Neural progenitor cell (in vitro differentiated cells): Measurements from ENCODE around the gene GPR39.

Experiments used
- CTCF ChIP-seq: fragments of 200-600 bp; sonication (generic); IDR thresholded peaks from 2 replicates; pipeline ENCODE4 v1.5.1; 2017; ENCODE audit warnings: antibody characterized with exemption, mild to moderate bottlenecking
- EZH2 ChIP-seq: fragments of 200-600 bp; sonication (generic); IDR thresholded peaks from 2 replicates; pipeline ENCODE4 v1.6.1; 2017; ENCODE audit warnings: antibody characterized with exemption, mild to moderate bottlenecking, moderate library complexity
- EZH2phosphoT487 ChIP-seq: fragments of 200-600 bp; sonication (generic); IDR thresholded peaks from 2 replicates; pipeline ENCODE4 v1.6.1; 2017; ENCODE audit warnings: antibody characterized with exemption

DNA sequence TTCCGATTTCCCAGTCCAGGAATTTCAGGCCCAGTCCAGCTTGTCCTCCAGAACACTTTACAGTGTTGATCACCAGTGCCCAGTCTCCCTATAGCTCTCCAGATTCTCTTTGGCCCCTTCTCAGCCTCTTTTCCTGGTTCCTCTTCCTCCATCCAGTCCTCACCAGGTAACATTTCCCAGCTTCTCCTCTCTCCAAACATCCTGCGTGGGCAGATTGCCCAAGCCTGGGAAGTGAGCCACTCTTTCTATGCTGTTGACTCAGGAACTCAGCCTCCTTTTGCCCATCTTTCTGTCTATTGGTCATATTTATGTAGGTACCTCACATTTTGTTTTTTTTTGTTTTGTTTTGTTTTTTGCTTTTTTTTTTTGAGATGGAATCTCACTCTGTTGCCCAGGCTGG is 144.0 kb downstream of the GPR39 start:
- no peak for TF ChIP-seq CTCF
- TF ChIP-seq EZH2 = no peak
- no peak for TF ChIP-seq EZH2phosphoT487
